NK-92 (cell line): Measurements from ENCODE around the gene HCFC2.

Experiments used
- DNase-seq: peaks from one replicate; lab custom pipeline; 2025; ENCODE audit not compliant: unreplicated experiment; lab: John Stamatoyannopoulos, UW

HCFC2 gene

DNA sequence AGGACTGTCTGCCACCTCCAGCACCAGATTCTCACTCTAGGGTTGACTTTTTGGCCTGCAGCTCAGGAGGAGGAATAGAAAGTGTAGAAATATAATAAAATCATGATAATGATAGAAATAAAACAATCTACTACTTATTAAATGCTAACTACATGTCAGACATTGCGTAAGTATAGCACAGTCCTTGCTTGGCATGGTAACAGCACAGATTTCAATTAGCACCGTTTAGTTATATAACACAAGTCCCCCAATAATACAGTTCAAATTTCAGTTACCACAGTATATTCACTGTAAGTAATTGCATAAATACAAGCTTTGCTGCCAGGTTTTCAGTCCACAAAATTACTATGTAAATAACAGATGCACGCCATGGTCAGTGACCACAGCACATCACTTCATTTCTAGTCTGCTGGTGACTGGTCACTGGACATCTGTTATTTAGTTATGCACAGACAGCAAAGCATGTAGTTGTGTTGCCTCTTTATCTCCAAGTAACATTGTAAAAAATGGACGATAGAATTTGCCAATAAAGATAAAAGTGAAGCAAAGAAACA is 7.8 kb upstream of the HCFC2 start:
- DNase-seq = no peak

DNA sequence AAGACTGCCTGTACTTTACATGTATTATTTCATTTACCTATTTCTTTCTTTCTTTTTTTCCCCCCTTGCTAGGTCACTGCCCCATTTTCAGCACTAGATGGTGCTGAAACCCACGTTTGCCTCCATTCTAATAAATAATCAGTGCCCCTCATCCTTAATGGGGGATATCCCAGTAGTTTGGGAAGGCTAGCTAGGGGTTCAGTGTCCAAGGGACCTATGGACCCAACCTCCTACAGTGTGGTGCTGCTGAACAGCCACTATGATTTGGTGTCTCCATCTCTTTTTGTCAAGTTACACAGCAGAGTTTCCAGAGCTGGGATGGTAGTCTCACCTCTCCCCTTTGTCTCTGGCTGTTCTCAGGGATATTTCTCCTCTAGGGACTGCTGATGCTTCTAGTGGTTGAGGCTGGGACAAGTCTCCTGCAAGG is 6.5 kb upstream of the HCFC2 start:
- DNase-seq = no peak

DNA sequence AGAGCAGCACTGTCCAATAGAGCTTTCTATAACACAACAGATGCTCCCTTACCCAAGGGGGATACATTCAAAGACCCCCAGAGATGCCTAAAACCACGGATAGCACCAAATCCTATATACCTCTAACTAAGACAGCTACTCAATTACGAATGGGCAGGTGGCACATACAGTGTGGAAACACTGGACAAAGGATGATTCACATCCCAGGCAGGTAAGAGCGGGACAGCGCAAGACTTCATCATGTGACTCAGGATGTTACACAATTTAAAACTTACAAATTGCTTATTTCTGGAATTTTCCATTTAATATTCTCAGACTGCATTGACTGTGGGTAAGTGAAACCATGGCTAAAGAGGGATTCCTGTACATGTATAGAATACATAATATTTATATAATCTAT is 5.5 kb upstream of the HCFC2 start:
- no peak for DNase-seq

DNA sequence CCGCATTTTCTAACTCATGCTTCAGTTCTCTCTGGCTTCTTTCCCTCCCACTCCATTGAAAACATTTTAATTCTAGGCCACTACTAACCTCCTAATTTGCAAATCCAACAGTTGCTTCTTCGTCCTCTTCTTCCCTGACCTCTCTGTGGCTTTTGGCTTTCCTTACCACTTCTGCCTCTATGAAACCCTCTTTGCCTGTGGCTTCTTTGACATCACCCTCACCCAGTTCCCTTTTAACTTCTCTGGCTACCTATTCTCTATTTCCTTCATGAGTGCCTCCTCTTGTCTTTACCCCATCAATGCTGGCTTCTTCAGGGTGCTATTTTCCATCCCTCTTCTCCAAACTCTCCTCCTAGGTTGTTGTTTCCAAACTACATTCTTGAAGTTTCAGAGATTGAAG is 4.4 kb upstream of the HCFC2 start:
- no peak for DNase-seq

DNA sequence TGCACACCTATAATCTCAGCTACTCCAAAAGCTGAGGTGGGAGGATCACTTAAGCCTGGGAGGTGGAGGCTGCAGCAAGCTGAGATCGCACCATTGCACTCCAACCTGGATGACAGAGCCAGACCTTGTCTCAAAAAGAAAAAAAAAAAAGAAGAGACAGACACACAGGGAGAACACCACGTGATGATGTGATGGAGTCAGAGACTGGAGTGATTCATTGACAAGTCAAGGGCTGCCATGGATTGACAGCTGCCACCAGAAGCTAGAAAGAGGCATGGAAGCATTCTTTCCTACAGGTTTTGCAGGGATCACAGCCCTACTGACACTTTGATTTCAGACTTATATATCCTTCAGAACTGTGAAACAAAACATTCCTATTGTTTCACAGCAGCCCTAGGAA is 3.5 kb upstream of the HCFC2 start:
- DNase-seq = no peak

DNA sequence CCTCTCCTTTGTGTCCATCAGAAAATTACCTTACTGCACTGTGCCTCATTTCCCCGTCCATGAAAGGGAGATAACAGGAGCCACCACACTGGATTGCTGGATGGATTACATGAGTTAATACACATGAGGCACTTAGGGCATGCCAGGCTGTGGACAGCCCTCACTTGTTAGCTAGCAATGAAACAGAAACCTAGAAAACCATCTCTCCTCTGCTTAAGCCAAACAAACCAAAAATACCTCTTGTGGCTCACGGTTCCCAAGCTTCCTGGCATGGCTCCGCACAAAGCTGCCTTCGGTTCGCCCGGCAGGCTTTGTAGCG is 660 bp upstream of the HCFC2 start:
- DNase-seq = no peak

DNA sequence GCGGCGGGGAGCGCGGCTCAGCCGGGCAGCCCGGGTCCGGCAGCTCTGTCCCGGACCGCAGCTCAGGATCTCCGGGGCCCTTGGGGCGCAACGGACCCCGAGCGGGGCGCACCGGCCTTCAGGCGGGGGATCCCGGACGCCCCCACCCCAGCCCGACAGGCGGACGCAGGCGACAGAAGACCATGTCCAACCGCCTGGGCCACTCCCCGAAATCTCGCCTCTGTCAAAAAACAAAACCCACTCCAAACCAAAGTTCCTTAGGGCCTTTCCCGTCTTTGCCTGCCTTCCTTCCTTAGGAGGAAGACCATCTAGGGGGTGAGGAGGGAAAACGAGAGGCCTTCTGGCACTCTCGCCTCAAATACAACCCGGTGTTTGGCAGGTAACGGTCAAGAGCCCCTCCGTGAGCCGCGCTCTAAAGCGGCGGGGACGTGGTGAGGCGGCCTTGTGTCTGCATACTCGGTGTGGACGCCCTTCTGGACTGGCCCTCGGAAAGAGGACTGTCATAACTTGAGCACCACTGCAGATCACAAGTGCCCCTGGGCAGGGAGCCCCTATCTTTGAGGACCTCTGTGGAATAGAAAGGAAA is 604 bp downstream of the HCFC2 start:
- DNase-seq = no peak

DNA sequence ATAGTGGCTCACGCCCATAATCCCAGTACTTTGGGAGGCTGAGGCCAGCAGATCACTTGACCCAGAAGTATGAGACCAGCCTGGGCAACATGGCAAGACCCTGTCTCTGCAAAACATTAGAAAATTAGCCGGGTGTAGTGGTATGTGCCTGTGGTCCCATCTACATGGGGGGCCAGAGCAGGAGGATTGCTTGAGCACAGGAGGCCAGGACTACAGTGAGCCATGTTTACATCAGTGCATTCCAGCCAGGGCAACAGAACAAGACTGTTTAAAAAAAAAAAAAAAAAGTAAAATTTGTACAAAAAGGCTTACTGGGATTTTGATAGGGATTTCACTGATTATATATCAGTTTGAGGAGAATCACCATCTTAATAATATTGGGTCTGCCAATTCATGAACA is 7.8 kb downstream of the HCFC2 start:
- no peak for DNase-seq

DNA sequence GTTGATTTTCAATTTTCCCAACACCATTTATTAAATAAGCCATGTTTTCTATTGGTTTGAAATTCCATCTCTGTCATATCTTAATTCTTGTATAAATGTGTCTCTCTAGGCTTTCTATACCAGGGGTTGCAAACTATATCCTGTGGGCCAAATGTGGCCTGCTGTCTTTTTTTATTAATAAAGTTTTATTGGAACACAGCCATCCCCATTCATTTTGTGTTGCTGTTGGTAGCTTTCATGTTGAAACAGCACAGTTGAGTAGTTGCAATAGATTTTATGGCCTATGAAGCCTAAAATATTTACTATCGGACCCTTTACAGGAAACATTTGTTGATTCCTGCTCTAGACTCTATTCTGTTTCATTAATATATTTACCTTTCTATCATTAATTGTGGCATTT is 9.4 kb downstream of the HCFC2 start:
- no peak for DNase-seq

DNA sequence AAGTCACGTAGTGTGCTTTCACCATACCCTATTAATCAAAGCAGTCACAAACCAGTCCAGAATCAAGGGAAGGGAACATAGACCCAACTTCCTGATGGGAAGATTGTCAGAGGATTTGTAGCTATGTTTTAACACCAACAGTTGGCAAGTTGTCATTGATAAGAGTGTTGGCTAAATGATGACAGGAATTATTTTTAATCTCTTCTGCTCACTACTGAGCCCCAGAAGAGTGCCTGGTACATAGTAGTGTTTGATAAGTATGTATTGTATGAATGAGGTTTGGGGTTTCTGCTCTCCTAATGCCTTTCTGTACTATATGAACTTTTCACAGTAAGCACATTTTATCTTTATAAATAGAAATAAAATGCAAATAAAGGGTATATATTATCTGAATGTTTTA is 14.7 kb downstream of the HCFC2 start:
- DNase-seq = no peak

DNA sequence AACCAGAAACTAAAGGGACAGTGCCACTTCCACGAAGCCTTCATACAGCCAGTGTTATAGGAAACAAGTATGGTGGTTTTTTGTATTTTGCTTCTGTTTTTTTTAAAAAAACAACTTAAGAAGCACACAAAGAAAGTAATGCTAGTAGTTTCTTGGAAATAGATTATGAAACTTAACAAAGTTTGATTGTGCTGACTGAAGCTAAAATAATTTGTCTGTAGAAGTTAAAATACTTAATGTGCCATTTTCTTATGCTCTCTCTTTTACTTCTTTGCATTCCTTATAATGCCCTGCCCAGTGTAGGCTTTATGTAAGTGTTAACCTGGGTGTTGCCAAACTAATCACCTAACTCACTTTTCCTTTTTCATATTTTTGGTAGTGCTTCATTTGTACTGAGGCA is 16.4 kb downstream of the HCFC2 start:
- no peak for DNase-seq

DNA sequence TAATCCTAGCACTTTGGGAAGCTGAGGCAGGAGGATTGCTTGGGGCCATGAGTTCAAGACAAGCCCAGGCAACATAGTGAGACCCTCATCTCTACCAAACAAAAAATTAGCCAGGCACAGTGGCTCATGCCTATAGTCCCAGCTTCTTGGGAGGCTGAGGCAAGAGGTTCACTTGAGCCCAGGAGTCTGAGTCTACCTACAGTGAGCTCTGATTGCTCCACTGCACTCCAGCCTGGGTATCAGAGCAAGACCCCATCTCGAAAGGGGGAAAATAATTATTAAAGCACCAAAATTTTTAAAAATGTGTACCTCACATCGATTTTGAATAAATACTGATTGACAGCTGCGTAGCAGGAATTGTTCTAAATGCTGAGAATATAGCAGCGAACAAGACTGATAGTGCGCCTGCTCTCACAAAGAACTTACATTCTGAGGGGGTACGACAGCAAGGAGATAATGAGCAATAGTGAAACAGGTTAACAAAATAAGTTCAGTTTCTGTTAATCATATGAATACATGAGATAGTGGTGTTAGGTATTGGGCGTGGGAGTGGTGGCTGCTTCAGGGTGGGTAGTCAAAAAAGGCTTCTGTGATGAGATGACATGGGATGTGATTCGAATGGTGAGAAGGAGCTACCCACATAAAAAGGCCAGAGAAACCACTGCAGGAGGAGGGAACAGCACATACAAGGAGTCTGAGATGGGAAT is 19.6 kb downstream of the HCFC2 start:
- no peak for DNase-seq

DNA sequence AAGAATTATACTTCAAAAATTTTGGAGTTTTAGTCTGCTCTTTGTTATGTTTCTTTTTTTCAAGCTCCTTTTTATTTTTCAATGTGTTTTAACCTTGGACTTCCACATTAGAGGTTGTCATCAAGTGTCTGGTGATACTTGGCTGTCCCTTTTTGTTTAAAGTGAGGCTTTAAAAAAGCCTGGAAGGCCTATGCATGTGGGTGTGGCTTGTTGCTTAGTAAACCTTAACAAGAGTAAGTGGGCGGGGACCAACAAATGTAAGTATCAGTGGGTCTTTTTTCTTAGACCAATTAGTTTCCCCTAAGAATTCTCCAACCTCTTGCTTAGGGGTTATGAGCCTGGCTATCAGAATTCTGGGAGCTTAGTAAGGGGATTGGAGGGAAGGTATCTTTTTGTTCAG is 26.4 kb downstream of the HCFC2 start:
- no peak for DNase-seq

DNA sequence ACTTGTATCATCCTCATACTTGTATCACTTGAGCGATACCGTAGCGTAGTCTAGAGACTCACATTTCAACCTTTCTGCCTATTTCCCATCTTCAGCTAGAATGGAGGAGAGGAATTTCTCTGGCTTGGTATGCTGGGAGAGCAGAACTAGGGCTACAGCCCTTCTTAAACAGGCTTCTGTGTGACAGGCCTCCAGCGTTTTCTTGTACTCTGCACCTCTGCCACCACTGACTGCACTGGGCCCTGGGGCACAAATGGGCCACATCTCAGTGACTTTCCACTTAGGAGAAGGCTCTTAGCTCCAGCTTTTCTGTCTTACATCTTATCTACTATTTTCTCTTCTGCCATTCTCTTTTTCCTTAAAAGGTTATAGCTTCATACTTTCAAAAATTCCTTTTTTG is 26.8 kb downstream of the HCFC2 start:
- no peak for DNase-seq

DNA sequence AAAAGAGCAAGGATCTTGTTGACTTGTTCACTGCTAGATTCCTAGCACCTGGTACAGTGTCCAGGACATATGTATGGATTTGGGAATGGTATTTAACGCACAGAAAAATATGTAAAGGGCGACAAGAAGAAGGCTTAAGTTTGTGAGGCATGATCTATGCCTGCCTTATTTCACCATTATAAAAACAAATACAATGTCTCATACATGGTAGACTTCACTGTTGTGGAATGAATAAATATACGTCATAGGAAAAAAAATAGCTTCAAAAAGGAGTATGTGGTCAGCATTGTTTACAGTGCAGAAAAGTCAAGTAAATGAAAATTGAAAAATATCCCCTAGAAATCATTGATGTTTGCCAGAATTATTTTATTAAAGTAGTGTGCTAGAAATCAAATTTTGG is 30.0 kb downstream of the HCFC2 start:
- no peak for DNase-seq

DNA sequence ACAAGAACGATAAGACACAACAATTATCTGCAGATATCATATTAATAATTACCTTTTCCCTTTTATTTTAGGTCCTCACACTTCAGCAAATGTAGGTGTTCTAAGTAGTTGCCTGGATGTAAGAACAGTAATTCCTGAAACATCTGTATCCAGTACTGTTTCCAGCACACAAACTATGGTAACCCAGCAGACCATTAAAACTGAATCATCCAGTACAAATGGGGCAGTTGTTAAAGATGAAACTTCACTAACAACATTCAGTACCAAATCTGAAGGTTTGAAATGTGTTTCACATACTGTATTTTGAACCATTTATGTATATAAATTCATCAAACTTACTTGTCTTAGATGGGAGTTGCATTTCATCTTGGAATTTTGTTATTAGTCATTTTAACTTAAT is 31.0 kb downstream of the HCFC2 start:
- no peak for DNase-seq

DNA sequence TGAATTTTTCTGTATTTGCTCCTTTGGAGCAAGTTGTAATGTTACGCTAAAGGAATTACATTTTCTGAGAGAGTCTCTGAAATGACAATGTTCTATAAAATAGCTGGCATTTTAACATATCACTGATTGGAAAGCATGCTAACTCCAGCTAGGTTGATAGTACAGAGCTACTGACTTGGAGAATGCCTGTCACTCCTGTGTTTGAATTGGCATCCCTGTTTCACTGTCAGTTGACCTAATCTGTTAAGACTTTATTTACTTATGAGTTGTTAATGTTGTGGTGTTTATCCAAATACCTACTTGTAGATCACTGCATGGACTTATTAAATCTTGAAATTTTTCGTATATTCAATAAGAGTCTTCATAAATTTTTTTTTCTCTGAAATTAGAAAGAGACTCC is 33.6 kb downstream of the HCFC2 start:
- DNase-seq = no peak

DNA sequence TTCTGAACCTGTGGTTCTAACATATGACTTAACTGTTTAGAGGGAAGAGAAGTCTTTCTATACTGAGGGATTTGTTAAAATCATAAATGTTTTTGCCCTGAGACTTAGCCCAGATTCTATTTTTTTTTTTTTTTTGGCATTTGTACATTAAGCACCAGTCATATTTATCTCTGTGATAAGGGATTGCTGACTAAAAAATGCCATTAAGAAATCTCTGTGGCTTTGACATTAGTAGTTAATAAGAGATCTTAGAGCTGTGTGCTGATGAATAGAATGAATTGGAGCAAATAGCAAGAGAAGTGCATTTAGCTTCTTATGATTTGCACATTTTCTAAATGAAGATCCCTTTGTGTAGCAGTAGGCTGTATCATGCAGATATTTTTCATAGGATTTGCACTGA is 41.1 kb downstream of the HCFC2 start:
- DNase-seq = no peak

DNA sequence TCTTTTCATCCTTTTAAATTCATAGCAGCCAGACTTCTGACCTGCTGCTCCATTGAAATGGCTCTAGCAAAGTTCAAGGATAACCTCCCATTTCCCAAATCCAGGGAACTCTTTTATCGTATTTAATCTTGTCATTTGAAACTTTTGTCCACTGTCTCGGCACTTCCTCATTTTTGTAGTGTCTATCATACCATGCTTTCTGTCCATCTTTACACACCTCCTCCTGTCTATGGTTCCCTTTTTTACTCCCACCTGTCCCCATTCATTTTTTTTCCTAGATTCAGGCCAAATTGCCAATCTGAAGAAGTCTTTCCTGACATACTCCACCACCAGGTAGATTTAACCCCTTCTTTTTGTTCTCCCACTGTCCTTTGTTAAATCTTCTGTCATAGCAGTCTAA is 42.6 kb downstream of the HCFC2 start:
- DNase-seq = no peak

DNA sequence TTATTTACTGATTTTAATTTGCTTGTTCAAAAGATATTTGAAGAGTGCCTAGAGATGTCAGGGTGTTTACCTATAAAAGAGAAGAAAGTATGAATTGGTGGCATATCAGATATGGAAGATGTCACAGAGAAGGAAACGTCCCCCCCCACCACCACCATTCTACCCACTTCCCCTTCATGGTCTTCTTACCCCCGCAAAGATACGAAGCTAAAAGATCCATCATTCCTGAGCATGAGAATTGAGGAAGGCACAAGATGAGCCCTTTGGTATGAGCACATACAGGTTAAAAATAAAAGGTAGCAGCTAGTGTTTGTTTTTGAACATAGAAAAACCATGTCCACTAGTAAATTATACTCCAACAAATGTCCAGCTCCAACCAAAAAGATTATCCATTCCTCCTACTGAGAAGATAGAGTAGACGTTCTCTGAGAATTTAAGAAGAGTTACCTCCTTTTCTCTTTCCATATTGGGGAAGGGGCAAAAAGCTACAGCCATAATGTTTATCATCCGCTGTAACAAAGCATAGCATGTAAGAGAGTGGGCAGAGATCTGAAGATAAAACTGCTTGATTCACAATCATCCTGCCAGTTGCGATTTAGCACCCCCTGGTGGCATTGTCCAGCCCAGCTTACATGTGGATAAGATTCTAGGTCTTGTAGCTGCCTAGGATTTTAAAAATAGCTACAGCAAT is 44.6 kb downstream of the HCFC2 start:
- DNase-seq = peak; percentile 13

DNA sequence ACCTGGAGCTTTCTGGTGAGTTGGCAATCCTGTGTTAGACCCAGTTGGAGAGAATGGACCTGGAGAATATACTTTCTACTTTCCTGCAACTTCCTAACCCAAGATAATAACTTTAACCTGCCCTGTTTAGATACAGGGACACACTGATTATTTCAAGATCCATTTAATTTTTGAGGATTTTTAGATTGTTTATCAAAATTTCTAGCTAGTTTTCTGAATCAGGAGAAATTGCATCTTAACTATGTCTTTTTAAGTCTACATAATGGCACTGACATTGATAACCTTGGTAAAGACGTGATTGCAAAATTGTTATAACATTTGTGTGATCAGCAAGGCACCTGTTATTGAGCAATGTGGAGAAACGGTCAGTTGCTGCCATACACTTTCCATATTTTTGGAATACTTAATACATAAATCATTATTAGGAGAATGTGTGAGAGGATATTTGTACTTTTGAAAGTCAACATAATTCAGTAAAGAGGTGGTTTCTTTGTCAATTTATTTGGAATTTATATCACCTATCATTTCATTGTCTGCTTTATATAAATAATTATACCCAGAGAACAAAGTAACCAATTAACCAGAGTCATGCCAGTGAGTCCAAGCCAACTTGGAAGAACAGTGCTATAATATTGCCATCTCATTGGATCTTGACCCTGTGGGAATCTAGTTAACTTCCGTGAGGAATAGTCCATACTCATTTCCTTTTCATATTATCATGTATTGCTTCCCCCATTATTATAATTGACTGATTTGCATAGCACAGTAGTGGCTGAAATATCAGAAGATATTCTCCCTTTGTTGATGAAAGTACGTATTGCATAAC is 45.3 kb downstream of the HCFC2 start:
- DNase-seq = no peak
